Hepatocyte (in vitro differentiated cells): ENCODE data around the gene CDK14.

Experiments used
- CTCF ChIP-seq: fragments of 200-600 bp; sonication (generic); IDR thresholded peaks from 2 replicates; pipeline ENCODE4 v1.5.1; 2016; ENCODE audit warnings: antibody characterized with exemption, mild to moderate bottlenecking; ENCODE audit not compliant: poor library complexity
- EZH2 ChIP-seq: fragments of 200-600 bp; sonication (generic); IDR thresholded peaks from 2 replicates; pipeline ENCODE4 v1.6.1; 2016; ENCODE audit warnings: antibody characterized with exemption, mild to moderate bottlenecking, borderline replicate concordance

DNA sequence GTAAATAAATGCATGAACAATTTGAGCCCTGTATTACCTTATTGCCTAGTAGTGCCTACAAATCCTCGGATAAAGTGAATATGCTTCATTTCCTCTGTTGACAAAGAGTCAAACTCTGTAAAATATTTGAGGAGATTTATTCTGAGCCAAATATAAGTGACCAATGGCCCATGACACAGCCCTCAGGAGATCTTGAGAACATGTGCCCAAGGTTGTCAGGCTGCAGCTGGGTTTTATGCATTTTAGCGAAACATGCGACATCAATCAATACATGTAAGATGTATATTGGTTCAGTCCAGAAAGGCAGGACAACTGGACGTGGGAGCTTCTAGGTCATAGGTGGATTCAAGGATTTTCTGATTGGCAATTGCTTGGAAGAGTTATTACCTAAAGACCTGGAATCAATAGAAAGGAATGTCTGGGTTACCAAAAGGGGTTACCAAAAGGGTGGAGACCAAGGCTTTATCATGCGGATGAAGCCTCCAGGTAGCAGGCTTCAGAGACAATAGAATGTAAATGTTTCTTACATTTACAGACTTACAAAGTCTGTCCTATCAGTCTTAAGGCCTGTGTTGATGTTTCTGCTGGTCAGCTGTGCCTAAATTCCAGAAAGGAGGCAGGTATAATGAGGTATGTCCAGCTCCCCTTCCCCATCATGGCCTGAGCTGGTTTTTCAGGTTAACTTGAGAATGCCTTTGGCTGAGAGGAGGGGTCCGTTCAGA lies 448.0 kb downstream of the CDK14 start:
- TF ChIP-seq CTCF: no peak
- TF ChIP-seq EZH2: no peak
